K562 (cell line): ENCODE results near the gene MED20. TPM values are rescaled to one million over a fixed set of nuclear protein-coding genes. Genes with fewer than 3 reads are reported as not detected.
A peak's percentile ranks its signal among the peaks of the same experiment; 100 is the strongest.

Source experiments
- BRD4 ChIP-seq: fragments of 200-600 bp; sonication (generic); IDR thresholded peaks from 2 replicates; pipeline ENCODE4 v1.6.1; 2017; ENCODE audit warnings: inconsistent platforms
- DNMT1 ChIP-seq: fragments of 450-650 bp; IDR thresholded peaks from 2 replicates; pipeline ENCODE4 v1.6.1; 2016; ENCODE audit warnings: antibody characterized with exemption, mild to moderate bottlenecking
- DPF2 ChIP-seq: fragments of 450-650 bp; IDR thresholded peaks from 2 replicates; pipeline ENCODE4 v1.6.1; 2016
- ETV5 ChIP-seq: sonication (generic); formaldehyde crosslinking; IDR thresholded peaks from 2 replicates; pipeline ENCODE4 v1.4.0; 2020; ENCODE audit warnings: low read depth, mild to moderate bottlenecking, missing genetic modification reagents
- FOXK1 ChIP-seq: sonication (generic); formaldehyde crosslinking; IDR thresholded peaks from 2 replicates; pipeline ENCODE4 v1.8.0; 2022; ENCODE audit warnings: missing genetic modification reagents, mild to moderate bottlenecking, borderline replicate concordance
- MECOM ChIP-seq: fragments of 250-450 bp; sonication (Bioruptor Pico); IDR thresholded peaks from 2 replicates; pipeline ENCODE4 v1.8.0; 2022; ENCODE audit warnings: inconsistent platforms
- MYBL2 ChIP-seq, 2 experiments: fragments of 450-650 bp in 1 of 2; sonication (generic) in 1 of 2; formaldehyde crosslinking in 1 of 2; IDR thresholded peaks; 2 replicates each; pipeline versions ENCODE4 v1.6.1 to v1.8.1; 2017 to 2022; ENCODE audit warnings: borderline replicate concordance in 1 of 2, inconsistent platforms in 1 of 2, low read depth in 1 of 2, mild to moderate bottlenecking in 1 of 2, missing genetic modification reagents in 1 of 2, moderate library complexity in 1 of 2
- NCOA2 ChIP-seq, 2 experiments: fragments of 450-650 bp; IDR thresholded peaks; 2 replicates each; pipeline ENCODE4 v1.6.1; 2018; ENCODE audit warnings: mild to moderate bottlenecking in 2 of 2, moderate library complexity in 1 of 2; ENCODE audit not compliant: partially characterized antibody in 2 of 2
- PCBP2 ChIP-seq: fragments of 200-400 bp; formaldehyde crosslinking; IDR thresholded peaks from 2 replicates; pipeline ENCODE4 v1.6.1; 2018; ENCODE audit warnings: low read length, low read depth, mild to moderate bottlenecking, moderate library complexity; ENCODE audit not compliant: poor library complexity, severe bottlenecking
- POLR2B ChIP-seq: fragments of 450-650 bp; IDR thresholded peaks from 2 replicates; pipeline ENCODE4 v1.6.1; 2018; ENCODE audit warnings: low read depth; ENCODE audit not compliant: partially characterized antibody
- RCOR1 ChIP-seq, 2 experiments: IDR thresholded peaks; 2 replicates each; pipeline ENCODE4 v1.6.1; 2012; ENCODE audit warnings: low read depth in 2 of 2, low read length in 2 of 2, borderline replicate concordance in 1 of 2, improper control_type of control experiment in 1 of 2
- RHOXF2B ChIP-seq: fragments of 250-450 bp; sonication (Bioruptor Pico); conservative IDR thresholded peaks from 2 replicates; pipeline ENCODE4 v1.5.1; 2021
- ZBED1 ChIP-seq: IDR thresholded peaks from 2 replicates; pipeline ENCODE4 v1.6.1; 2014
- ZC3H4 ChIP-seq: sonication (generic); formaldehyde crosslinking; IDR thresholded peaks from 2 replicates; pipeline ENCODE4 v1.9.0; 2021; ENCODE audit warnings: missing genetic modification reagents, borderline replicate concordance
- ZNF354B ChIP-seq: fragments of 250-450 bp; sonication (Bioruptor Pico); IDR thresholded peaks from 2 replicates; pipeline ENCODE4 v1.4.0; 2020
- ZNF384 ChIP-seq: IDR thresholded peaks from 2 replicates; pipeline ENCODE4 v1.6.1; 2012; ENCODE audit warnings: low read depth, low read length, improper control_type of control experiment
- ZNF717 ChIP-seq: fragments of 250-450 bp; sonication (Bioruptor Pico); IDR thresholded peaks from 2 replicates; pipeline ENCODE4 v1.5.0; 2021
- ZNF76 ChIP-seq: fragments of 250-450 bp; sonication (Bioruptor Pico); IDR thresholded peaks from 2 replicates; pipeline ENCODE4 v1.4.0; 2020; ENCODE audit warnings: mild to moderate bottlenecking, moderate library complexity, borderline replicate concordance
- polyA plus RNA-seq, 8 experiments: library from polyadenylated mRNA; depleted of rRNA in 4 of 8; stranded (reverse) in 5 of 8; unstranded in 3 of 8; fragments of >200 nt; fragmentation: Nextera tagmentation in 2 of 8; fragmentation: Illumina TruSeq in 1 of 8; extraction: Ambion mirVana in 2 of 8; extraction: Trizol in 1 of 8; gene quantifications; 2 replicates each; pipeline versions ENCODE4 v1.2.1 to v1.2.3, GENCODE V29; 2011 to 2014; ENCODE audit warnings: inconsistent platforms in 1 of 8, missing spikeins in 1 of 8
- total RNA-seq, 7 experiments: library from RNA; depleted of rRNA in 6 of 7; stranded (reverse); fragments of >200 nt in 6 of 7; fragmentation: Illumina TruSeq in 2 of 7; extraction: Trizol in 2 of 7; gene quantifications; 2 replicates each; pipeline versions ENCODE4 v1.2.1 to v1.2.3, GENCODE V29; 2011 to 2021; ENCODE audit warnings: low replicate concordance in 1 of 7
- TF ChIP-seq, protein P1 (sequence below): conservative IDR thresholded peaks from 2 replicates; pipeline ENCODE4 v1.6.1; 2011; ENCODE audit warnings: low read depth, mild to moderate bottlenecking, low read length; ENCODE audit not compliant: control insufficient read depth
- TF ChIP-seq, protein P2 (sequence below), 2 experiments: IDR thresholded peaks; 2 replicates each; pipeline ENCODE4 v1.6.1; 2011; ENCODE audit warnings: borderline replicate concordance in 1 of 2, control low read depth in 1 of 2, low read depth in 1 of 2, low read length in 1 of 2, mild to moderate bottlenecking in 1 of 2, mixed read lengths in 1 of 2, moderate library complexity in 1 of 2; ENCODE audit not compliant: insufficient read depth in 1 of 2, insufficient read length in 1 of 2, poor library complexity in 1 of 2, severe bottlenecking in 1 of 2; ENCODE audit errors: extremely low read depth in 1 of 2
- TF ChIP-seq, protein P3 (sequence below): sonication (generic); formaldehyde crosslinking; IDR thresholded peaks from 2 replicates; pipeline ENCODE4 v1.8.0; 2022; ENCODE audit warnings: mild to moderate bottlenecking, missing genetic modification reagents

MED20 gene
- total and polyA plus RNA-seq, 9 of the 15 experiments (the other 6 are each of a cell fraction or from before 2014, with no cell fraction given): 27.3 to 80.9 (median 46.0) TPM

DNA sequence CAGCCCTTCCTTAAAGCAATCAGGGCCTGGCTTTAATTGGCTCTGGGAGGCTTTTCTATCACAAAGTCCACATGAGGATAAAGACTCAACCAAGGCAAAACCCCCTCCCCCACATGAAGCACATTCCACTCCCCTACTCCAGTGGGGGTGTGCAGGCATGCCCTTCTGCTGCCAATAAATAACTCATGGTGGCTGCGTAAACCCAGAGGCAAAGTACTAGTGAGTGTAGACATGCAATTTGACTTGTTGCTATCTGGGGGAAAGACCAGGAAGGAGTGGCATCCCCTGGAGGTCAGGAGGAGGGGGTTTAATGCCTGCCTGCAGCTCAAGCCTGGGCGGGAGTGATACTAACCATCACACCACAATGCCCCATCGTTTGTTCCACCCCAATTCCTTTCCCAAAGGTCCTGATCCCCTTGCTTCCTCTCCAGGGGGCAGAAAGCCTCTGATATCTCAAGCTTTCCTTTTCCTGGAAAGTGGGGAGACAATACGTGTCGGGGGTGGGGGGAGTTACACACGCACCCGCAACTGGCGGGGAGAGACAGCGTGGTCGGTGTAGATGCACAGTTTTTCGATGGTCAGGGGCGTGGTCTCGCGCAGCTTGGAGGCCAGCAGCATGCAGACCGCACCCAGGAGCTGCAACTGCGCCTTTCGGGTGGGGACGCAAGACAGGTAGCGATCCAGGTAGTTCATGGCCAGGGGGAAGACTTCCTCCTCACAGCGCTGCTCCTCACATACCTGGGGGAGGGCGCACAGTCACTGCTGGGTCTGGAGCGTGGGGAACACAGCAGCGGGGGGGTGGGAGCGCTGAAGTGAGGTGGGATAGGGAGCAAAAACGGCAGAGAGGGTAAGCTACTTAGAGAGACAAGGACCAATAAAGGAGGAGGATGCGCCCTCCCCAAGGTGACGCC, 19.2 kb upstream of the MED20 start (continued):
- TF ChIP-seq, protein P1, sequence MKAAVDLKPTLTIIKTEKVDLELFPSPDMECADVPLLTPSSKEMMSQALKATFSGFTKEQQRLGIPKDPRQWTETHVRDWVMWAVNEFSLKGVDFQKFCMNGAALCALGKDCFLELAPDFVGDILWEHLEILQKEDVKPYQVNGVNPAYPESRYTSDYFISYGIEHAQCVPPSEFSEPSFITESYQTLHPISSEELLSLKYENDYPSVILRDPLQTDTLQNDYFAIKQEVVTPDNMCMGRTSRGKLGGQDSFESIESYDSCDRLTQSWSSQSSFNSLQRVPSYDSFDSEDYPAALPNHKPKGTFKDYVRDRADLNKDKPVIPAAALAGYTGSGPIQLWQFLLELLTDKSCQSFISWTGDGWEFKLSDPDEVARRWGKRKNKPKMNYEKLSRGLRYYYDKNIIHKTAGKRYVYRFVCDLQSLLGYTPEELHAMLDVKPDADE: no peak; the same call in 1 of the 2 replicates
- TF ChIP-seq ZBED1: peak; percentile 35; the same call in 1 of the 2 replicates
- TF ChIP-seq MECOM (CRISPR knock-in tag): no peak
- no peak for TF ChIP-seq PCBP2
- TF ChIP-seq, protein P2, sequence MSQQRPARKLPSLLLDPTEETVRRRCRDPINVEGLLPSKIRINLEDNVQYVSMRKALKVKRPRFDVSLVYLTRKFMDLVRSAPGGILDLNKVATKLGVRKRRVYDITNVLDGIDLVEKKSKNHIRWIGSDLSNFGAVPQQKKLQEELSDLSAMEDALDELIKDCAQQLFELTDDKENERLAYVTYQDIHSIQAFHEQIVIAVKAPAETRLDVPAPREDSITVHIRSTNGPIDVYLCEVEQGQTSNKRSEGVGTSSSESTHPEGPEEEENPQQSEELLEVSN (IDR thresholded peaks at IDR 0.05; ENCODE audit: borderline replicate concordance in 1 of 2, extremely low read depth in 1 of 2, insufficient read depth in 1 of 2, insufficient read length in 1 of 2, low read depth in 1 of 2, low read length in 1 of 2, poor library complexity in 1 of 2, severe bottlenecking in 1 of 2): peak; percentile 68 to 69
- no peak for TF ChIP-seq ZNF717 (CRISPR knock-in tag)
- no peak for TF ChIP-seq FOXK1 (CRISPR knock-in tag)
- TF ChIP-seq POLR2B: no peak
- TF ChIP-seq ZNF354B: no peak
- TF ChIP-seq ZNF384: no peak
- no peak for TF ChIP-seq NCOA2 (IDR thresholded peaks at IDR 0.05; ENCODE audit: partially characterized antibody in 2 of 2)
- no peak for TF ChIP-seq ZNF76
- TF ChIP-seq MYBL2 (IDR thresholded peaks at IDR 0.05; ENCODE audit: low read depth): no peak
- TF ChIP-seq MYBL2 (CRISPR knock-in tag; IDR thresholded peaks at IDR 0.05; ENCODE audit: borderline replicate concordance): no peak; the same call in 1 of the 2 replicates
- TF ChIP-seq, protein P3, sequence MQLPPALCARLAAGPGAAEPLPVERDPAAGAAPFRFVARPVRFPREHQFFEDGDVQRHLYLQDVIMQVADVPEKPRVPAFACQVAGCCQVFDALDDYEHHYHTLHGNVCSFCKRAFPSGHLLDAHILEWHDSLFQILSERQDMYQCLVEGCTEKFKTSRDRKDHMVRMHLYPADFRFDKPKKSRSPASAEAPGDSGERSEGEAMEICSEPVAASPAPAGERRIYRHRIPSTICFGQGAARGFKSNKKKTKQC (CRISPR knock-in tag): 0 out of 2 replicates have a peak, but pooled peaks have one; percentile 17
- TF ChIP-seq DNMT1: no peak
- 0 out of 2 replicates have a peak, but pooled peaks have one; percentile 13 for TF ChIP-seq RHOXF2B (CRISPR knock-in tag)
- no peak for TF ChIP-seq BRD4
- TF ChIP-seq ETV5 (CRISPR knock-in tag): peak; percentile 4; the same call in 1 of the 2 replicates
- TF ChIP-seq DPF2: peak; percentile 64; the same call in 1 of the 2 replicates
- no peak for TF ChIP-seq ZC3H4 (CRISPR knock-in tag)
- no peak for TF ChIP-seq RCOR1 (IDR thresholded peaks at IDR 0.05; ENCODE audit: borderline replicate concordance in 1 of 2, low read depth in 2 of 2, low read length in 2 of 2)
